Urinary bladder (tissue), 4 donors: ENCODE measurements around the gene TSPEAR. TPM values are rescaled to one million over a fixed set of nuclear protein-coding genes. Genes with fewer than 3 reads are reported as not detected.

ENCODE experiments used
- DNase-seq: peaks from one replicate; pipeline ENCODE4 v3.0.0-alpha.2; 2015; ENCODE audit errors: extremely low spot score
- H3K27ac ChIP-seq: one replicate; pipeline ENCODE4 v1.5.1; 2013; ENCODE audit warnings: low read depth, mild to moderate bottlenecking, moderate library complexity
- H3K36me3 ChIP-seq: one replicate; pipeline ENCODE4 v1.6.1; 2013; ENCODE audit warnings: mild to moderate bottlenecking, moderate library complexity; ENCODE audit not compliant: insufficient read depth
- H3K4me1 ChIP-seq: one replicate; pipeline ENCODE4 v1.6.1; 2013; ENCODE audit warnings: mild to moderate bottlenecking, moderate library complexity; ENCODE audit not compliant: insufficient read depth
- H3K4me3 ChIP-seq: one replicate; pipeline ENCODE4 v1.5.1; 2013; ENCODE audit warnings: low read depth, low read length
- WGBS: extraction: QIAGEN DNeasy Blood & Tissue Kit; methylation state at CpG from one replicate; pipeline ENCODE4 v1.1.7; 2013; 5-methylcytosine and 5-hydroxymethylcytosine counted together
- polyA plus RNA-seq: library from polyadenylated mRNA; stranded (reverse); fragments of 200-250 nt; gene quantifications from one replicate; pipeline ENCODE4 v1.2.3, GENCODE V29; 2013
- total RNA-seq: library from RNA; depleted of rRNA; stranded (reverse); fragments of >200 nt; gene quantifications from one replicate; pipeline ENCODE4 v1.2.3, GENCODE V29; 2014
- donor health status: healthy with polysubstance abuse.
- donor health status: healthy.

TSPEAR gene
- total and polyA plus RNA-seq, 2 donors: 0.03 to 0.21 TPM

GRCh38 chr21:44658913-44659595 lies 52.3 kb downstream of the TSPEAR start:
- no peak overlapping the region for H3K4me3 ChIP-seq
- H3K36me3 ChIP-seq: no peaks in the 10 kb centered on the region
- no peak for DNase-seq
- 57% methylated on average over 11 of the region's 11 CpGs for WGBS
- H3K4me1 ChIP-seq: no peaks in the 10 kb centered on the region
- no peak overlapping the region for H3K27ac ChIP-seq

- Histone ChIP-seq H3K27ac (no peak overlapping the region), H3K4me3 (no peak overlapping the region), H3K36me3 (no peaks in the 10 kb centered on the region), H3K4me1 (no peaks in the 10 kb centered on the region)
- DNase-seq: no peak
- WGBS: 80% methylated on average over 5 of the region's 5 CpGs
Observed at GRCh38 chr21:44658541-44658910, 52.8 kb downstream of the TSPEAR start.

GRCh38 chr21:44657635-44658540 lies 53.5 kb downstream of the TSPEAR start, which contains the start of gene KRTAP12-3:
KRTAP12-3 (plus strand) TSS chr21:44657932; CDS start chr21:44657980, 48 bp downstream.
- no peak within 1 kb of the TSS for H3K4me3 ChIP-seq
- peak within 1 kb of the TSS; percentile 0 for H3K27ac ChIP-seq
- no peaks in the 10 kb centered on the region for H3K36me3 ChIP-seq
- 75% methylated on average over 26 of the region's 26 CpGs for WGBS
- no peaks in the 10 kb centered on the region for H3K4me1 ChIP-seq
- no peak for DNase-seq

- no peak overlapping the region for H3K4me3 ChIP-seq
- DNase-seq: no peak
- no peaks in the 10 kb centered on the region for H3K4me1 ChIP-seq
- H3K27ac ChIP-seq: no peak overlapping the region
- 58% methylated on average over 1 of the region's 1 CpG for WGBS
- H3K36me3 ChIP-seq: no peaks in the 10 kb centered on the region
Observed at GRCh38 chr21:44656868-44657267, 54.5 kb downstream of the TSPEAR start.

GRCh38 chr21:44654576-44655175 lies 56.7 kb downstream of the TSPEAR start, which contains the start of gene KRTAP12-4:
KRTAP12-4 (minus strand) TSS chr21:44654659; CDS start chr21:44654614, 45 bp downstream.
- no peak for DNase-seq
- Histone ChIP-seq H3K4me1 (no peaks in the 10 kb centered on the region), H3K27ac (no peak within 1 kb of the TSS), H3K36me3 (no peaks in the 10 kb centered on the region), H3K4me3 (no peak within 1 kb of the TSS)
- WGBS: 70% methylated on average over 9 of the region's 9 CpGs

GRCh38 chr21:44653656-44654575 lies 57.5 kb downstream of the TSPEAR start:
- Histone ChIP-seq H3K4me3 (no peak overlapping the region), H3K27ac (no peak overlapping the region), H3K4me1 (no peaks in the 10 kb centered on the region), H3K36me3 (no peaks in the 10 kb centered on the region)
- 72% methylated on average over 17 of the region's 17 CpGs for WGBS
- DNase-seq: no peak

- Histone ChIP-seq H3K4me3 (no peak overlapping the region), H3K4me1 (no peaks in the 10 kb centered on the region), H3K27ac (no peak overlapping the region), H3K36me3 (no peaks in the 10 kb centered on the region)
- WGBS: 46% methylated on average over 14 of the region's 14 CpGs
- DNase-seq: no peak
Observed at GRCh38 chr21:44653123-44653522, 58.2 kb downstream of the TSPEAR start.

- DNase-seq: no peak
- 90% methylated on average over 12 of the region's 12 CpGs for WGBS
- Histone ChIP-seq H3K36me3 (no peaks in the 10 kb centered on the region), H3K4me3 (no peak overlapping the region), H3K4me1 (no peaks in the 10 kb centered on the region), H3K27ac (no peak overlapping the region)
Observed at GRCh38 chr21:44650973-44651675, 60.2 kb downstream of the TSPEAR start.

- 89% methylated on average over 20 of the region's 20 CpGs for WGBS
- H3K36me3 ChIP-seq: no peaks in the 10 kb centered on the region
- H3K4me3 ChIP-seq: no peak overlapping the region
- H3K4me1 ChIP-seq: no peaks in the 10 kb centered on the region
- H3K27ac ChIP-seq: no peak overlapping the region
- DNase-seq: no peak
Observed at GRCh38 chr21:44650265-44650972, 61.0 kb downstream of the TSPEAR start.

GRCh38 chr21:44649521-44650100 lies 61.8 kb downstream of the TSPEAR start:
- Histone ChIP-seq H3K27ac (no peak overlapping the region), H3K4me3 (no peak overlapping the region), H3K36me3 (no peaks in the 10 kb centered on the region), H3K4me1 (no peaks in the 10 kb centered on the region)
- WGBS: 76% methylated on average over 18 of the region's 18 CpGs
- no peak for DNase-seq

- no peak for DNase-seq
- 74% methylated on average over 33 of the region's 33 CpGs for WGBS
- Histone ChIP-seq H3K27ac (no peak overlapping the region), H3K4me3 (no peak overlapping the region), H3K4me1 (no peaks in the 10 kb centered on the region), H3K36me3 (no peaks in the 10 kb centered on the region)
Observed at GRCh38 chr21:44648557-44649311, 62.6 kb downstream of the TSPEAR start.
